Hepatocyte (in vitro differentiated cells): ENCODE measurements around the gene EWSR1.

Experiments used
- EZH2 ChIP-seq: fragments of 200-600 bp; sonication (generic); IDR thresholded peaks from 2 replicates; pipeline ENCODE4 v1.6.1; 2016; ENCODE audit warnings: antibody characterized with exemption, mild to moderate bottlenecking, borderline replicate concordance
- EZH2phosphoT487 ChIP-seq: fragments of 200-600 bp; sonication (generic); IDR thresholded peaks from one replicate; pipeline ENCODE4 v1.6.1; 2018; ENCODE audit warnings: antibody characterized with exemption, mild to moderate bottlenecking, low read depth, moderate library complexity; ENCODE audit not compliant: unreplicated experiment, severe bottlenecking
- TF ChIP-seq, protein P1 (sequence below): fragments of 200-600 bp; sonication (generic); IDR thresholded peaks from 2 replicates; pipeline ENCODE4 v1.5.1; 2016; ENCODE audit warnings: antibody characterized with exemption, mild to moderate bottlenecking; ENCODE audit not compliant: poor library complexity

DNA sequence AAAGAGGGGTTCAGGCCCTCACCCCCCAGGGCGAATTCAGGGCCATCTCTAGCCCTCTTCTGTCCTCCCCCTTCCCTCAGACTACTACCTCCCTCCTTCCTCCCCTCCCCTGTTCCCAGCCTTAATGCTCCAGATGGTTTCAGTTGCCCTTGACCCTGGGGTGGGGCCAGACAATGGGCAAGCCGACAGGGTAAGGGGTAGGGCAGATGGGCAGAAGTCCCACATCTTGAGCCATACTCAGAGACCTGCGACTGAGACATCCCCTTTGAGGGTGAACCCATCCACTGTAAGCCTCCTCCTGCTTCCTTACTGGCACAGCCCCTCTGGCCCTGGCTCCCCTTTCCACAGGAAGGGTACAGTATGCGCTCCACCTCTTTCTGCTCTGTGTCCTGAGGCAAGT is 2.1 kb upstream of the EWSR1 start:
- TF ChIP-seq, protein P1, sequence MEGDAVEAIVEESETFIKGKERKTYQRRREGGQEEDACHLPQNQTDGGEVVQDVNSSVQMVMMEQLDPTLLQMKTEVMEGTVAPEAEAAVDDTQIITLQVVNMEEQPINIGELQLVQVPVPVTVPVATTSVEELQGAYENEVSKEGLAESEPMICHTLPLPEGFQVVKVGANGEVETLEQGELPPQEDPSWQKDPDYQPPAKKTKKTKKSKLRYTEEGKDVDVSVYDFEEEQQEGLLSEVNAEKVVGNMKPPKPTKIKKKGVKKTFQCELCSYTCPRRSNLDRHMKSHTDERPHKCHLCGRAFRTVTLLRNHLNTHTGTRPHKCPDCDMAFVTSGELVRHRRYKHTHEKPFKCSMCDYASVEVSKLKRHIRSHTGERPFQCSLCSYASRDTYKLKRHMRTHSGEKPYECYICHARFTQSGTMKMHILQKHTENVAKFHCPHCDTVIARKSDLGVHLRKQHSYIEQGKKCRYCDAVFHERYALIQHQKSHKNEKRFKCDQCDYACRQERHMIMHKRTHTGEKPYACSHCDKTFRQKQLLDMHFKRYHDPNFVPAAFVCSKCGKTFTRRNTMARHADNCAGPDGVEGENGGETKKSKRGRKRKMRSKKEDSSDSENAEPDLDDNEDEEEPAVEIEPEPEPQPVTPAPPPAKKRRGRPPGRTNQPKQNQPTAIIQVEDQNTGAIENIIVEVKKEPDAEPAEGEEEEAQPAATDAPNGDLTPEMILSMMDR, result no peak
- TF ChIP-seq EZH2, result no peak
- no peak for TF ChIP-seq EZH2phosphoT487
